Pancreas (tissue), 10 donors: ENCODE results near the gene LBH. TPM values are rescaled to one million over a fixed set of nuclear protein-coding genes. Genes with fewer than 3 reads are reported as not detected.

ENCODE experiments used
- ATAC-seq, 4 donors: fragments of 200-7000 bp; cut with Tn5 transposase; one replicate each; pipeline versions ENCODE4 v1.8.0 to v1.9.1; 2020; ENCODE audit warnings: mild to moderate bottlenecking in 4 of 4, moderate library complexity in 4 of 4
- DNase-seq, 6 donors: peaks; one replicate each; pipeline ENCODE4 v3.0.0-alpha.2; 2020
- FAIRE-seq: peaks from 2 replicates; lab custom pipeline; 2012; peaks lifted over from hg19 to GRCh38; lab: Jason Lieb, UNC
- H3K27ac ChIP-seq, 4 donors: fragments of 200-600 bp; sonication (generic); 1 replicate in 3 of 4; 2 replicates in 1 of 4; pipeline versions ENCODE4 v1.5.0 to v1.8.0; 2020
- H3K27me3 ChIP-seq, 4 donors: fragments of 200-600 bp; one replicate each; pipeline ENCODE4 v1.8.0; 2021
- H3K36me3 ChIP-seq, 3 donors: fragments of 200-600 bp; sonication (generic) in 1 of 3; one replicate each; pipeline versions ENCODE4 v1.5.0 to v1.8.0; 2020 to 2021
- H3K4me1 ChIP-seq, 3 donors: fragments of 200-600 bp; one replicate each; pipeline ENCODE4 v1.8.0; 2021
- H3K4me3 ChIP-seq, 4 donors: fragments of 200-600 bp; sonication (generic) in 2 of 4; one replicate each; pipeline versions ENCODE4 v1.5.0 to v1.8.0; 2020 to 2021
- H3K9me3 ChIP-seq, 4 donors: fragments of 200-600 bp; one replicate each; pipeline ENCODE4 v1.8.0; 2021
- WGBS, 2 donors: extraction: QIAGEN DNeasy Blood & Tissue Kit; methylation state at CpG; one replicate each; pipeline ENCODE4 v1.1.7; 2013; 5-methylcytosine and 5-hydroxymethylcytosine counted together
- intact Hi-C, 3 donors: fragments of 100-400 bp; cut with DNase I; formaldehyde crosslinking; loops; one replicate each; pipeline versions ENCODE4 v1.11.1 to v1.14.2; 2022
- polyA plus RNA-seq, 2 donors: library from polyadenylated mRNA; stranded (reverse); fragments of 200-250 nt; gene quantifications; one replicate each; pipeline ENCODE4 v1.2.3, GENCODE V29; 2013
- total RNA-seq, 6 donors: library from RNA; stranded (reverse); fragmentation: NEBNext Ultra II Directional in 4 of 6; extraction: Animal tissue kit (Norgen Biotek cat#: 25700) in 4 of 6; gene quantifications; one replicate each; pipeline versions ENCODE4 v1.2.1 to v1.2.4, GENCODE V29; 2021 to 2023
- TF ChIP-seq, protein P1 (sequence below), 4 donors: fragments of 200-600 bp; sonication (generic) in 3 of 4; IDR thresholded peaks; one replicate each; pipeline versions ENCODE4 v1.5.0 to v1.8.0; 2021; ENCODE audit warnings: antibody characterized with exemption in 4 of 4
- donor health status: healthy with polysubstance abuse.
- donor health status: DM: no; HTN: no; CAD: no; lungs with moderate emphysema.
- donor health status: DM: no; HTN: no; CAD: no.
- donor health status: control.
- donor health status: control.
- donor health status: Bipolar disorder and iron deficiency.
- donor health status: DM: yes; HTN: yes; CAD: no.
- donor health status: DM: no; HTN: no; CAD: no.
- donor health status: DM: no; HTN: no; CAD: no.
- donor health status: DM: yes; HTN: yes; CAD: no.

The LBH gene
- total and polyA plus RNA-seq, 8 donors = 4.1 to 26.9 (median 7.4) TPM

DNA sequence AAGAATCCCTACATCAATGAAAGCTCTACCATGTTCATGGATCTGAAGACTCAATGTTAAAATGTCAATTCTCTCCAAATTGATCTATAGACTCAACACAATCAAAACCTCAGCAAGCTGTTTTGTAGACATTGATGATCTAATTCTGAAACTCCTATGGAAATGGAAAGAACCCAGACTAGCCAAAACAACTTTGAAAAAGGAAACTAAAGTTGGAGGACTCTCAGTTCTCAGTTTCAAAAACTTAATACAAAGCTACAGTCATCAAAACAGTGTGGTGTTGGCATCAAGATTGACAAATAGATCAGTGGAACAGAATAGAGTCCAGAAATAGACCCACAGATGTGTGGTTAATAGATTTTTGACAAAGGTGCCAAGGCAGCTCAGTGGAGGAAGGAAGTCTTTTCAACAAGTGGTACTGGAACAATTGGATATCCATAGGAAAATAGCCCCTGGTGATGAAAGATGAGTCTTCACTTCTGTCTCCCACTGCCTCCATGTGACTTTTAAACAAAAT lies 30.4 kb downstream of the LBH start:
- Histone ChIP-seq H3K27ac (no peak overlapping the region), H3K27me3 (no peaks in the 10 kb centered on the region), H3K9me3 (no peaks in the 10 kb centered on the region), H3K4me1 (peaks cover 0 to 9% (median 3%) of the 10 kb centered on the region in 3 donors), H3K4me3 (no peak overlapping the region), H3K36me3 (no peaks in the 10 kb centered on the region)
- ATAC-seq (no peak), FAIRE-seq (no peak), DNase-seq (no peak)
- TF ChIP-seq, protein P1, sequence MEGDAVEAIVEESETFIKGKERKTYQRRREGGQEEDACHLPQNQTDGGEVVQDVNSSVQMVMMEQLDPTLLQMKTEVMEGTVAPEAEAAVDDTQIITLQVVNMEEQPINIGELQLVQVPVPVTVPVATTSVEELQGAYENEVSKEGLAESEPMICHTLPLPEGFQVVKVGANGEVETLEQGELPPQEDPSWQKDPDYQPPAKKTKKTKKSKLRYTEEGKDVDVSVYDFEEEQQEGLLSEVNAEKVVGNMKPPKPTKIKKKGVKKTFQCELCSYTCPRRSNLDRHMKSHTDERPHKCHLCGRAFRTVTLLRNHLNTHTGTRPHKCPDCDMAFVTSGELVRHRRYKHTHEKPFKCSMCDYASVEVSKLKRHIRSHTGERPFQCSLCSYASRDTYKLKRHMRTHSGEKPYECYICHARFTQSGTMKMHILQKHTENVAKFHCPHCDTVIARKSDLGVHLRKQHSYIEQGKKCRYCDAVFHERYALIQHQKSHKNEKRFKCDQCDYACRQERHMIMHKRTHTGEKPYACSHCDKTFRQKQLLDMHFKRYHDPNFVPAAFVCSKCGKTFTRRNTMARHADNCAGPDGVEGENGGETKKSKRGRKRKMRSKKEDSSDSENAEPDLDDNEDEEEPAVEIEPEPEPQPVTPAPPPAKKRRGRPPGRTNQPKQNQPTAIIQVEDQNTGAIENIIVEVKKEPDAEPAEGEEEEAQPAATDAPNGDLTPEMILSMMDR (IDR thresholded peaks at IDR 0.05) = no peak
- intact Hi-C loops = no loop called here

DNA sequence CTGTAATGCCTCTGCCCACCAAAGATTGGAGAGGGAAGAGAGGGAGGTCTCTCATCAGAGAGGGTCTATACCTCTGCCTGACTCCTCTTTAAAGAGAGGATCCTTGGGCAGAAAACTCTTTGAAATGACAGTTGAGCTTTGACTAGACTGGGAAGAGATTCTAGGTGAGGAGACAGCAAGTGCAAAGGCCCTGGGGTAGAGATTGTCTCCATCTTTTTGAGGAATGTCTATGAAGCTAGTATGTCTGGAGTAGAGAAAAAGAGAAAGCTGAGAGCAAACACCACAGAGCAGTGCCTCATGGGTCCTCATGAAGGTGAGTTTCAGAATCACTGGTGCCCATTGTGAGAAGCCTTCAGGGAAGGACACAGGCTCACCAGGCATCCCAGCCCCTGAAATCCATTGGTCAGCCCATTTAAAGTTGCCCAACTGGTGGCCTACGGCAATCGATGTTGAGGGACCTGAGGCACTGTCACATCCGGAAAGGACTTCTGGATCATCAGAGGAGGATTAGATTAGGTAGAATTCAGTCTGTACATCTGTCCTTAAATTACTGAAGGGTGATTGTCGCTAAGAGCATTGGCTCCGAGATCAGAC lies 31.5 kb downstream of the LBH start:
- H3K27ac ChIP-seq = no peak overlapping the region
- no peaks in the 10 kb centered on the region for H3K27me3 ChIP-seq
- FAIRE-seq (no peak), ATAC-seq (no peak), DNase-seq (no peak)
- peaks cover 0 to 5% (median 0%) of the 10 kb centered on the region in 3 donors for H3K4me1 ChIP-seq
- WGBS, 2 donors = 94 to 96% methylated on average over 5 of the region's 5 CpGs
- TF ChIP-seq, protein P1 (IDR thresholded peaks at IDR 0.05) = no peak
- no peaks in the 10 kb centered on the region for H3K36me3 ChIP-seq
- no peak overlapping the region for H3K4me3 ChIP-seq
- intact Hi-C loops = no loop called here
- H3K9me3 ChIP-seq = no peaks in the 10 kb centered on the region

DNA sequence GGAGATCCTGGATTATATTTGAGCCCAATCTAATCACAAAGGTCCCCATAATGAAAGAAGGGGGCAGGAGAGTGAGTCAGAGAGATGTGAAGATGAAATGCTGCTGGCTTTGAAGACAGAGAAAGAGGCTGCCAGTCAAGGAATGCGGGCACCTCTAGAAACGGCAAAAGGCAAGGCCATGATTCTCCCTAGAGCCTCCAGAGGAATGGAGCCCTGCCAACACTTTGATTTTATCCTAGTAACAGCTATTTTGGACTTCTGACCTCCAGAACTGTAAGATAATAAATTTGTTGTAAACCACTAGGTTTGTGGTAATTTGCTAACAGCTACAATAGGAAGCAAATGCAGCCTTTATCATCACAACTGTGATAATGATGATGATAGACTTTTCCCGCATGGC lies 32.9 kb downstream of the LBH start:
- 70% methylated on average over 3 of the region's 3 CpGs for WGBS, 2 donors
- FAIRE-seq = no peak
- intact Hi-C loops = no loop called here

DNA sequence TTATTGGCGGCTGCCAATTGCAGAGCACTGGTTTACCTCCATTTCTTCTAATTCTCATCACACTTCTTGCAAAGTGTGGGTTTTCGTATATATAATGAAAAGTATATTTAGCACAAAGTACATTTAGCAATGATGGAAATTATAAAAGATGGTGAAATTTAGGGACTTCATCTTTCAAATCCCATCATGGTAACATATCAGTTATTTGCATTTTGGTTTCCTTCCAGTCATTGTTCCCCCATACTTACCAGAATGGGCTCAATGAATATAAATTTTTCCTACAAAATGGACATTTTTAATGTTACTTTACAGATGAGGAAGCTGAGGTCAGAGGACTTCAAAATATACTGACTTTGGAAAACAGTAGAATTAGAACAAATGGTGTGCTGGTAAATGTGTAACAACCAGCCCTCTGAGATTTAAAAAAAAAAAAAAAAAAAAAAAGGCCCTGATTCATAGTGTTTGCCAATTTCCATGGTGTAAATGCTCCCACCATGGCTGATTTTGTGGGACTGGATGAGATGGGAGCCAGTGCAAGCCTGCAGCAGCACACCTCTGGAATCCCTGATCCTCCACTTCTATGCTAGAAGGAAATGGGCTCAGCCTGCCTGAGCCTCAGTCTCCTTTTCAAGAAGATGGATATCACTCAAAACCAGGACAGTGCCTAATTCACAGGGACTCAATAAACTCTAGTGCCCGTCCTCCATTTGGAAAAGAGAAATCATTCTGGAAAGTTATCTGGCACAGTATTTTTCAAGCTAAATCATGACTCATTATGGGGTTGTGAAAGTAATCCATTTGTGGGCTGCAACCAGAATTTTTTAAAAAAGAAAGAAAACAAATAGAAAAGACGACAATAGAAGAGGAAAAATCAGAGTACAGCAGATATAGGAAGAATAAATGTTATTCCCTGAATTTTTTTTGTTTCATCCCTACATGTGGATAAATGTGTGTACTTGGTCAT lies 34.0 kb downstream of the LBH start:
- intact Hi-C loops = no loop called here
- Histone ChIP-seq H3K27ac (no peak overlapping the region), H3K4me3 (no peak overlapping the region), H3K27me3 (no peaks in the 10 kb centered on the region), H3K4me1 (peaks cover 0 to 5% (median 0%) of the 10 kb centered on the region in 3 donors), H3K9me3 (no peaks in the 10 kb centered on the region), H3K36me3 (no peaks in the 10 kb centered on the region)
- FAIRE-seq (no peak), DNase-seq (no peak), ATAC-seq (no peak)
- 88 to 94% methylated on average over 4 of the region's 4 CpGs for WGBS, 2 donors
- TF ChIP-seq, protein P1 (IDR thresholded peaks at IDR 0.05) = no peak

More for the DNA sequence above, 32.9 kb downstream of the LBH start:
- Histone ChIP-seq H3K9me3 (no peaks in the 10 kb centered on the region), H3K4me1 (peaks cover 0 to 5% (median 0%) of the 10 kb centered on the region in 3 donors), H3K4me3 (no peak overlapping the region), H3K27ac (no peak overlapping the region), H3K27me3 (no peaks in the 10 kb centered on the region), H3K36me3 (no peaks in the 10 kb centered on the region)
- ATAC-seq (no peak), DNase-seq (no peak)
- TF ChIP-seq, protein P1 (IDR thresholded peaks at IDR 0.05) = no peak
